GM19468 (cell line): ENCODE data around the gene RUNX1.

Experiments used
- ATAC-seq: cut with Tn5 transposase; IDR thresholded peaks from one replicate; pipeline ENCODE4 v1.9.1; 2021; ENCODE audit warnings: mild to moderate bottlenecking, moderate library complexity, moderate number of reproducible peaks; ENCODE audit not compliant: unreplicated experiment; ENCODE audit errors: extremely low read depth

RUNX1 gene

DNA sequence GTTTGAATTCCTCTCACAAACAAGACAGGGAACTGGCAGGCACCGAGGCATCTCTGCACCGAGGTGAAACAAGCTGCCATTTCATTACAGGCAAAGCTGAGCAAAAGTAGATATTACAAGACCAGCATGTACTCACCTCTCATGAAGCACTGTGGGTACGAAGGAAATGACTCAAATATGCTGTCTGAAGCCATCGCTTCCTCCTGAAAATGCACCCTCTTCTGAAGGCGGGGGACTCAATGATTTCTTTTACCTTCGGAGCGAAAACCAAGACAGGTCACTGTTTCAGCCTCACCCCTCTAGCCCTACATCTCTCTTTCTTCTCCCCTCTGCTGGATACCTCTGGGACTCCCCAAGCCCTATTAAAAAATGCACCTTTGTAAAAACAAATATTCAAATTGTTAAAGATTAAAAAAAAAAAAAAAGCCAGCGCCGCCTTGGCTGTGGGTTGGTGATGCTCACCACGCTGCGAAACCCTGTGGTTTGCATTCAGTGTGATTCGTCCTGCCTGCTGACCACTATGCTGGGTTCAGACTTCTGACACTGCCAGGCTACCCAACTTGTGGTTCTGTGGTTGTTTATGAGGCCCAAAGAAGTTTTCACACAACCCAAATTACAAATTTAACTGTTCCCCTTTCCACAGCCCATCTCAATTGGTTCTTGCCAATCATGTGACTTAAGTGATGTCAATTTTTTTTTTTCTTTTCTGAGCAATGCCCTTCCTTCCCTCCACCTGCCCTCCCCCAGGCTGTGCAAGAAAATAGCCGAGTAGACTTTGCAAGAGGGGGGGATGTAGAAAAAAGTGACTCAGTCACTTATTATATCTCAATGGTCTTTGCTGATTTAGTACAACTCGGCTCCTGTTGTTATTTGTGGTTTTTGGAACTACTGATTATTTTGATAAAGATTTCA is at the start of gene RUNX1:
Gene RUNX1, minus strand, starts transcription at position 597 of the 912 bp plus-strand sequence.
- ATAC-seq = no peak

DNA sequence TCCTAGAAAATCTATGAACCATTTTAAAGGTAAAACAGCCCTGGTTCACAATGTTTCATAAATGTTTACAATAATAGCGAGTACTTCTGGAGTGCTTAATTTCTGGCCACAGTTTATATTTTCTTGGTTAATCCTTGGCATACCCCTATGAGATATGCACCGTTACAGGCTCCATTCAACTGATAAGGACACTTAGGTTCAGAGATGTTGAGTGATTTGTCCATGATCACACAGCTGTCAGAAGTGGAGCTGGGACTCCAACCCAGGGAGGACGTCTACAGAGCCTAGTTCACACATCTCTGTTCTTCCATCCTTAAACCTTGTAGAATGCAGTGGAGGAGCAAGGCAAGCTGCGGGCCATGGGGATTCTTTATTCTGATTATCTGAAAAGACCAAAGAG is 48.4 kb upstream of the RUNX1 start:
- ATAC-seq = no peak

DNA sequence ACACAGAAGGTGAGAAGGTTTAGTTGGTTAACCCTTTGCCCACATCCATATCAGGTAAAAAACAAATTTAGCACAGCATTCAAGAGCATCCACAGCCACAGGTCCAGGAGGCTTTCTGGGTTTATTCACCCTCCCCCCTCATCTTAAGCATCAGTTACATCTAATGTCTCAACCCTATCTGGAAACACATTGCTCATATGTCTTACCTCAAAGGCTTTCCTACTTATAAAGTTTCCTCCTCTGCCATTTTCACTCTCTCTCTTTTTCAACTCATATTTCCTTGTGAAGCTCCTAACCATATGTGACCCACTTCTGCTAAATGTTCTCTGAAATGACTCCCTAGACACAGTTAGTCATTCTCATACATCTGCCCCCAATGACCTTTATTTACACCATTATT is 47.9 kb upstream of the RUNX1 start:
- ATAC-seq = no peak

DNA sequence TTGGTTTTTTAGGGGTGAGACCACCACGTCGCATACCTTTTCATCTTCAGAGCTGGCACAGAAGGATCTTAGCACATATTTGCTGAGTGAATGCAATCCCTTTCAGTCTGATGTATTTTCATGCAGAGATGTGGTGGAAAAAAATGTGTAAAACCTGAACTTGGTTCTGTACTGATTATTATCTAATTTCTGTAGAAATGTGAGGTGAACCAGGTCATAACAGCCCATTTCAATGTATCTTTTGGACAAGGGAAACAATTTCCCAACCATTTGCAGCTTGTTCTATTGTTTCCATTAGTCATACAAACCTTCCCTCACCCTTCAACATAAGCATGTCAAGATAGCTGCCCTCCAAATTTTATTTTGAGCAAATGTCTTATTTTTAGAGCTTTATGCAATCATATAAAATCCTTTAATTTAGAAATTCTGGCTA is 46.8 kb upstream of the RUNX1 start:
- ATAC-seq = no peak

DNA sequence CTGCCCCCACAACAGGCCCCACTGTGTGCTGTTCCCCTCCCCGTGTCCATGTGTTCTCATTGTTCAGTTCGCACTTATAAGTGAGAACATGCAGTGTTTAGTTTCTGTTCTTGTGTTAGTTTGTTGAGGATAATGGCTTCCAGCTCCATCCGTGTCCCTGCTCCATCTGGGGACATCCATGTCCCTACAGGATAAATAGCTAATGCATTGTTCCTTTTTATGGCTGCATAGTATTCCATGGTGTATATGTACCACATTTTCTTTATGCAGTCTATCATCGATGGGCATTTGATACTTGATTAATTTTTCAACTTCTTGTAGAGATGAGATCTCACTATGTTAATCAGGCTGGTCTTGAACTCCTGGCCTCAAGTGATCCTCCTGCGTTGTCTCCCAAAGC is 44.4 kb upstream of the RUNX1 start:
- no peak for ATAC-seq

DNA sequence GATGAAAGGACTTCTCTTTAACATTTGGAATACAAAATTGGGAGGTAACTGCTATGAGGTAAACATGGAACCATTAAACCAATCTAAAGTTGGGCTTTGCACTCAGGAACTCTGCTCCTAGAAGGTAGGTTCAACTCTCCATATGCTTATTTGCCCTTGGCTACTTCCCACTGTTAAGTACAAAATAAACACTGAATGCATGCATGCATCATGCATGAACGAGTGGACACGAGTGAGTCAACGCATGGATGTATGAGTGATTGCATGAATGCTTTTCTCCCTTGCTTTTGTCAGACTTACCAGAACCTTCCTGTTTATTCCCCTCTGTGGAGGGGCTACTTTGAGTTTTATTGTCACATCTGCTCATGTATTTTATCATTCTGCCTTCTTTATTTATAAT is 42.4 kb upstream of the RUNX1 start:
- no peak for ATAC-seq

DNA sequence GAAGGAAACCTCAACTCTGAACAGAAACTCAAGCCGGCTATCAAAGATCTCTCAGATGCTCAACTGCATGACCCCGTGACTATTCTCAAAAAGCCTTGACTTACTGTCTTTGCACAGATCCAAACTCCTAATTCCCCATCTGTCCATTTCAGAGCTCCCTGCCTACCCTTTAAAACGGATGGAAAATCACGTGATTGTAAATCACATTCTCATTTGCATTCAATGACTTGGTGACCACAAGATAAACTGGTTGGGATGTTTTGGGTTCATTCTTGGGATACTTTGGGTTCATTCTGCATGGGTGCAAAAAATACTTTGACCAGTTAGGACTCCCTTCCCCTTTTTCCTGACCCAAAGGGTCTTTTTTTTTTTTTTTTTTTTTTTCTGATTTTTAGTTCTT is 41.3 kb upstream of the RUNX1 start:
- ATAC-seq = no peak

DNA sequence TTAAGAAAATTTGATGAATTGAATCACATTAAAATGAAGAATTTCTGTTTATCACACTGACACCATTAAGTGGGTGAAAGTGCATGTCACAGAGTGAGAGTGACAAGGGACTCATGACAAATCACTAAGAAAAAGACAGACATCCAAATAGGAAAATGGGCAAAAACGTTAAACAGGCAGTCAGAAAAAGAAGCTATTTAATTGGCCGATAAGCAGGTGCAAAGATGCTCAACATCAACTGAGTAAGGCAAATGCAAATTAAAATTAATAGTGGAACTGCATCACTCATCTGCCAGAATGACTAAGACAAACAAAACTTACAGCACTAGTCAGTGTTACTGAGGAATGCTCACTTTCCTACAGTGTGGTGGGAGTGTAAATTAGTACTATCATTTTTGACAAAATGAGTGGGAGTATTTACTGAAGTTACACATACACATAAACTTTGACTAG is 39.2 kb upstream of the RUNX1 start:
- ATAC-seq = no peak

DNA sequence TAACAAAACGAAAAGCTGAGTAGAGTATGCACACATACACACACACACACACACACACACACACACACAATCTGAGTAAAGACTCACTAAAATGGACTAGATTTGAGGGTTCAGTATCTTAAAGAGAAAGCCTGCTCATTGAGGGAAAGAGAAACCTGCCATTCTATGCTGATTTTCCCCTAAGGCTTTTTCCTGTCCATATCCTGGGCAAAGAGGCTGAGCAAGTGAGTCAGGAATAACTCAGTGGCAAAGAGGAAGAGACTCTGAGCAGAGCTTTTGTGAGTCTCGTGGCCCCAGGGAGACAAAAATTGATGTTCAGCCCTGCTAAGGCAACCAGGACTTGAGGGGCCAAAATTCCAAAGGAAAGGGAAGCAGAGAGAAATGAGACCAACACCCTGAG is 37.3 kb upstream of the RUNX1 start:
- no peak for ATAC-seq

DNA sequence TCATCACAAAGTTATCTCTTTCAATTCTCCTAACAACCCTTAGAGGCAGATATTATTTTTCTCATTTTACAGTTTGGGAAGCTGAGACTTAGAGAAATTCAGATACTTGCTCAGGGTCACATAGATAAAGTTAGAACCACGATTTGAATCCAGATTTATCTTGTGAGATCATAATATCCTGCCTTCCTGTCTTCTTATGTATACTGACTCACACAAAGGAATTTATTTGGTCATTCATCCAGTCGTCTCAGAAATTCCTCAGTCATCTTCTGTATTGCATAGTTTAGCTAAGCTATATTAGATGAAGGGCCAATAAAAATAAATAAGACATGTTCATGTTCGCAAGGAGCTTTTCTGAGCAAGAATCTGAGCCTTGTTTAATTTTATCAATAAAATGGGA is 35.8 kb upstream of the RUNX1 start:
- ATAC-seq = no peak

DNA sequence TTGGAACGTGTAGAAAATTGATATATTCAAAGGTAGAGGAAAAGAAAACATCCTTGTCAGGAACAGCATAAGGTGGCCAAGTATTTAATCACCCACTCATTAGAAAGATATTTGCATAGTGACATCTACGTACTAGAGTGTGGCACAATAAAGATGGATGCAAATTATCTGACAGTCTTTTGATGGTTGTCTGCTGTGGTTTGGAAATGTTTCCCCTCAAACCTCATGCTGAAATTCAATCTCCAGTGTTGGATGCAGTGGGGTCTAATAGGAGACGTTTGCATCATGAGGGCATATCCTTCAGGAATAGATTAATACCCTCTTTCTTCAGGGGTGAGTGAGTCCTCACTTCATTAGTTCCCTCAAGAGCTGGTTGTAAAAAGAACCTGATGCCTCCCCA is 34.1 kb upstream of the RUNX1 start:
- no peak for ATAC-seq

DNA sequence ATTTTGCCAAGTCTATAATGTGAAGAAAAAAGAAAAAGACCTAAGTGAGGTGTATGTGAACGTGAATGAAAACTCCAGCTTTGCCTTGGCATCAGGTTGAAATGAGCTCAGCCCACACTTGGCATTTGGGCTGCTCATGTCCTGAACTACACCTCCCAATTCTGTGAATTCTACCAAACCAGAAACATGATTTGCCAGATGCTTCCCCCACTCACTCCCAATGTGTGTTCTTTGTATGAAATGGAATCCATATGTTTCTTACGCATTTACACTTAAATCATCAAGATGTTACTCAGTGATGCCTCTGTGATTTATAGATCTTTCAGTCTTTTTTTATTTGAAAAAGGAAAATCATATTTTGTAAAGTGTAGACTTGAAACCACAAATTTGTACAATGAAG is 32.8 kb upstream of the RUNX1 start:
- no peak for ATAC-seq

DNA sequence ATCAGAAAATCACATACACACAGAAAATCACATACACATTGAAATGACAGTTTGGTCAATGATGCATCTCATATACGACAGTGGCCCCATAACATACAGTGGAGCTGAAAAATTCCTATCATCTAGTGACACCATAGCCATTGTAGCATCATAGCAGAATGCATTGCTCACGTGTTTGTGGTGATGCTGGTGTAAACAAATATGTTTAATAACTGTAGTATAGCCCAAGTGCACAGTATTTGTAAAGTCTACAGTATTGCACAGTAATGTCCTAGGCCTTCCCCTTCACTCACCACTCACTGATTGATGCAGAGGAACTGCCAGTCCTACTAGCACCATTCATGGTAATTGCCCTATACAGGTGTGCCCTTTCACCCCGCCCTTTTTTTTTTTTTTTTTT is 30.1 kb upstream of the RUNX1 start:
- ATAC-seq = no peak

DNA sequence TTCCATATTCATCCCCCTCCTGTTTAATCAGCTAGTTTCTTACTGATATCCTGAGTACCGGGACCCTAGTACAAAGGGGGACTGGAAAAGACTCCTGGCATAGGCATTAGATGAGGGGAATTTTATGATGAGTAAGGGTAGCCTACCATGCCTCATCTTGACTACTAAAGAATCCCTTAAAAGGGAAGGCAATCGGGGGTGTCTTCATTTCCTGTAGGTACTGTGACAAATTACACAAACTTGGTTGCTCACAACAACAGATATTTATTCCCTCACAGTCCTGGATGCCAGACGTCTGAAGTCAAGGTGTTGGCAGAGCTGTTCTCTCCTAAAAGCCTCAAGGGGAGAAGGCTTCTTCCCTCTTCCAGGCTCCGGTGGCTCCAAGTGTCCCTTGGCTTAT is 28.9 kb upstream of the RUNX1 start:
- no peak for ATAC-seq

DNA sequence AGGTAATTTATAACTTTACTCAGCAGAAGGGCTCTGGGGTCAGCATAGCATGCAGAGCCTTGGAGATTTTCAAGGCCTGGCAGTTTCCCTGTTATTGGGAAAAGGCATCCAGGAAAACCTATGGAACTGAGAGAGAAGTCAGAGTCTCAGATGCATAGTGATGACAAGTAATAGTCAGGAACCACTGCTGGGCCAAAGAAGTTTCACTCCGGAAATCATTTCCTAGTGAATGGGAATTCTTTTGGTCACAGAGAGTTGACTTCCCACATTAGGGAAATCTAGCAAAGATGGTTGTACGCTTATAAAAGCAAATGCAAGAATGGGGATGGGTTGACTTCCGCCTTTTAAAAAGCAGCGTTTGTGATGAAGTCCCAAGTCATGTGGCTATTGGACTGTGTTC is 28.4 kb upstream of the RUNX1 start:
- ATAC-seq = no peak

DNA sequence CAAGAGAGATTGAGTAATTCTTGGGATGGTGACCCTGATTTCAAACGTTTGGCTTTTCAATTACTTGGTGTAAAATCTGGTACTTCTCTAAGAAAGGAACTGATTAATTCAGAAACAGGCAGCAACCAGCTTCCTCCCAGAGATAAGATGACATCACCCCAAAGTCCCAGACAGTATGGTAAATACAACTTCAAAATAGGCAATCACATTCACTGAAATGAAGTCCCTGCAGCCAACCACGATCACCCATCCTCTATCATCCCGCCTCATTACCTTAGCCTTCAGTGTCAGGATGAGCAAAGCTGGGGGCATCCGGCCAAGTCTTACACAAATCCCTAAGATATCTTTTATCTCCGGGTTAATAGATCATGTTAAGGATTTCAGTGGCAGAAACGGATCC is 26.4 kb upstream of the RUNX1 start:
- ATAC-seq = no peak

DNA sequence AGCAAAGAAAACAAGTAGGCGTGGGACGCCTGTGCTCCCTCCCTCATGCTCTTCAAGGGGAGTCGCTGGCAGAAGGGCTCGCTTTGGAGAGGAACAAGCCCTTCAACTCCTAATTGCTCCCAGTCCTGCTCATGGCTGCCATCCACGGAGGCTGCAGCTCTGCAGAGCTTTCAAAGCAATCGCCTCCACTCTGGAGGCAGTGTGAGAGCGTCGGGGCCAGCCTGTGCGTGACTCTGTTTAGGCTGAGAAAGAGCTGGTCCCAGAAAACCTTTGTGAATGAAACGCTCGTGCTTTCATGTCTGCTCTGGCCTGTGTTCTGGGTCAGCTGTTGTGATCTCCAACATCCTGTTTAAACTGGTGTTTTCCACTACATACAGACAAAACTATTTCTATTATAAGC is 23.9 kb upstream of the RUNX1 start:
- ATAC-seq = no peak

DNA sequence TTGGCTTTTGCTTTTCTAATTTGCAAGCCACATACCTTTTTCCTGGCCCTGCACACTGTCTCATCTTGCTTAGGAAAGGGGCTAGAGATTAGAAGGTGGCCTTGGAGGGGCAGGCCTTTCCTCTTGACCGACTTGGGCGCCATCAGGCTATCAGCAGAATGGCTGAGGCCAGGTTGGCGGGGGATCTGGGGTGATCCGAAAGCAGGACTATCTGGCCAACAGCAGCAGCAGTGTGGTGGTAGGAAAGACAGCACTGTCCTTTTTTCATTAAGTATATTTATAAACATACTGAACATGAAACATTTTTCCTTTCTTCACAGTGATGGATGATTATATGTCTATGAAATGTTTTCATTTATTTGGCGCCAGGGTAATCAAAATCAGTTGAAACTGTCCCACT is 23.5 kb upstream of the RUNX1 start:
- ATAC-seq = no peak

DNA sequence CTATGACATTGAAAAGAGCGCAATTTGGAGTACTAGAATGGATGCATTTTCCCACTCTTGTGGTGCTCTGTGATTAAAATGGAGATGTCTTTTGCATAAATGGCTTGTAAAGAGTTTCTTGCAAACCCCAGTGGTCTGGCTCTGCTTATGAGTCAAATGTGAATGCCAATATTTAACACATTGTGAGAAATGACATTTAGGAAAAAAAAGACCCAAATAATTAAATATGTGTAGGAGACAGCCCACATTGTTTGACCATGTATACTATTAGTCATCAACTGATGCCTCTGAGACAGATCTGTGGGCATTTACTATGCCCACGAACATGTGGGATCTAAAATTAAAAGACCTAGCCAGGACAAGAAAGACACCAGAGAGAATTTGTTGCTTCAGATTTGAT is 22.2 kb upstream of the RUNX1 start:
- ATAC-seq = no peak

DNA sequence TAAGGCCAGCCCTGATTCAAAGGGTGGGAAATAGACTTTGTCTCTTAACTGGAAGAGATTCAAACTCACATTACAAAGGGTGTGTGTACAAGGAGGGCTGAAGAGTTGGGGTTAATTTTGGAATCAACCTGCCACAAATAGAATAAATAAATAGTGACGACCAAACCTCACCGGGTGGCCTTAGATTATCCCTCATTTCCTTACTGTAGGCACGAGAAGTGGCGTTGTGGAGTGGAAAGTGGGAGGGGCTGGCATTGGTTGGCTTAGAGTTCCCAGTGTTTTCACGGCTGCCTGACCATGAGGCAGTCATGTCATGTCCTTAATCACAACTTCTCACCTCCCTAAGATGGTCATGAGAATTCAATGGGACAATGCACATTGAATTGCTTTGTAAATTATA is 21.3 kb upstream of the RUNX1 start:
- no peak for ATAC-seq

DNA sequence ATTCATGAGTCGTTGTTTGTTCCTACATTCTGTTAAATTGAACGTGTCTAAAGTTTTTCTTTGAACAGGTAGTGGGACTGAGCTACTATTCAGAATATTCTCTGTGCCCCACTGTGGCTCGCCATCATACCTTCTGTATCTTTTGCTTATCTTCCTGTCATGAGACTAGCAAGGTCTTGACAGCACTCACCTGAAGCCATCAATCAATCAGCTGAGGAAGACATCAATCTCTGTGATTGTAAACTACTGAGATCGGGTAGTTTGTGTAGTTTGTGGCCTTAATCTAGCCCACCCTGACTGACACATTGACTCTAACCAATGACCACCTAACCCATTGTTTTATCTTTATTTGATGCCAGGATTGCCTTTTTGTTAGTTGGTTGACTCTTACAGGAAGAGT is 17.7 kb upstream of the RUNX1 start:
- no peak for ATAC-seq
